HG03354 (cell line): ENCODE results near the gene PTPRD.
"Not testable (repeated sequence)": the region's sequence is repeated elsewhere in the genome, so short reads cannot be mapped to it uniquely, and the experiment has no call there.

Experiments used
- ATAC-seq: cut with Tn5 transposase; IDR thresholded peaks from one replicate; pipeline ENCODE4 v1.9.1; 2021; ENCODE audit warnings: mild to moderate bottlenecking; ENCODE audit not compliant: unreplicated experiment, poor library complexity, severe bottlenecking

PTPRD gene

GRCh38 chr9:9170439-9171134, 1442.2 kb downstream of the PTPRD start:
- no peak for ATAC-seq

DNA sequence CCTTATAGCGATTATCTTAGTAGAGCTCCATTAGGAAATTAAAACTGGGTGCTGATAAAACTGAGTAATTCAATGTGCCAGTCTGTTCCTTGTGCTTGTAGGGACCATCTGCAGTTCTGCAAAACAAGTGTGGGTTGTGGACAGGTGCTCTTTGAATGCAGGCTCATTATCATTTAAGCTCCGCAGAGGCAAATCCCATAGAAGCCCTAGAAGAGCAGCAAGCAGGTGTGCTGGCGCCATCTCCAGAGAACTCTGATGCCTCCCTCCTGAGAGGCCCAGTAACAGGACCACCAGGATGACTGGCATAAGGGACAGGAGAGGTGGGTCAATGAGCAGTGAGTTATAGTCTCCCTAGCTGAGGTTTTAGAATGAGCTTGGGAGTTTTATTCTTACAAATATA, 1470.8 kb downstream of the PTPRD start:
- no peak for ATAC-seq

- no peak for ATAC-seq
Measured at GRCh38 chr9:9133526-9133925, 1479.3 kb downstream of the PTPRD start.

- ATAC-seq, result no peak
Measured at GRCh38 chr9:9124616-9125015, 1488.2 kb downstream of the PTPRD start.

GRCh38 chr9:9122230-9122875, 1490.4 kb downstream of the PTPRD start:
- ATAC-seq, result no peak

DNA sequence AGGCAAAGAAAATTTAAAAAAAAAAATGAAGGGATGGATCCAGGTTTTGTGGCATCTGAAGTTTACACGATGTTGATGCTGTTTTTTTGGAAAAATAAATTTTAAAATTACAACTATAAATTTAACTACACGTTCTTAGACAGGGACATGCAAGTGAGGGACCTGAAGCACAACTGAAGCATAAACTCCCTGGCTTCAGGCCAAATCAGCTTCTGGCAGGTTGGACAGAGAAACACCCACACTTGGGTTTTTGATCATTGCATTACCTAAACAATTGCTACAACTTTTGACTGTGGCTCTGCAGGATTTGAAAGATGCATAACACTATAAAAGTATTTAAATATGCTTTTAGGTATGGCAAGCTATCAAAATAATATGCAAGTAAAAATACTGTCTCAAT, 1494.9 kb downstream of the PTPRD start:
- ATAC-seq, result no peak

DNA sequence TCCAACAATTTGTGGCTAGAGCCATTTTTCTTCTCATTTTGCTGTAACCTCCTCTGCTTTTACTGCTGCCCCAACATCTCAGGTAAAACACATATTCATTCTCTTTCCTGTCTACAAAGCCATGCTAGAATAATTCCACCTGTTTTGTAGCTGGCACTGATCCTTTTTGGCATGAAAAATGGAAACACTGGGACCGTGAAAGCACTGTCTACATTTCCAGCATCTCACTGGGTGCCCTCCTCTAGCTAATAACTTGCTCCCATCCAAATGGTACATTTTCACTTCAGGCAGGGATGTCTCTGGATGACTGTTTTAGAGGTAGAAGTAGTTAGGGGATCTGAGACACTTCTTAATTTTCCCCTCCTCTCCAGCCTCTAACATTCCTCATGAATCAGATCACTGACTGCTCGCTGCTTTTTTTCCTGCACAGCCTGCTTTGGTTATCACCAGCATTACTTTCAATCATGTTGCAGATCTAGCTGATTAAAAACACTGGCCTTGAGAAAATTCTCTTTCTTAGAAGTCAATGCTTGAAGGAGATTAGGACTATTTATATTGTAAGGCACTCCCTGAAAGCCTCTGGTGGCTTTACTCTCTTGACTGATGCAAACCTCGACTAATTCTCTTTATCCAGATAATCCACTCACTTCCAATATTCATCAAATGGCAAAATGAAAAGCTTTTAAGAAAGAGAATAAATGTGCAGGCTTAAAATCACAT, 1500.6 kb downstream of the PTPRD start:
- no peak for ATAC-seq

DNA sequence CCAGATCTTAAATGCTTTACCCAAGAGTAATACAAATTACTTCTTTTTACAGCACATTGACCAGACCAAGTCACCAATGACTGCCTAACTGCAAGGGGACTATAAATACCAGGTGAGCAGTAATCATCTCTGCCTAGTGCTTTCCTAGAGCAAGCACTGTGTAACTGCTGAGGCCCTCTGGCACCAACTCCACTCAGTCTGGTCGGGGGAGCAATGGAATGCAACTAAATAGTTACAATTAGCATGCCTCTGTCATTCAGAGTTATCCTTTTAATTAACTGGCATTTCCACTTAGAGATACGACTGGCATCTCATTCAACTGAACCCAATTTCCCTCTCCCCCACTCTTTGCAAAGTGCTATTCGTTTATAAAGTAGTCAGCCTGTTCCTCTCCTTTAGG, 1504.2 kb downstream of the PTPRD start:
- ATAC-seq, result no peak

DNA sequence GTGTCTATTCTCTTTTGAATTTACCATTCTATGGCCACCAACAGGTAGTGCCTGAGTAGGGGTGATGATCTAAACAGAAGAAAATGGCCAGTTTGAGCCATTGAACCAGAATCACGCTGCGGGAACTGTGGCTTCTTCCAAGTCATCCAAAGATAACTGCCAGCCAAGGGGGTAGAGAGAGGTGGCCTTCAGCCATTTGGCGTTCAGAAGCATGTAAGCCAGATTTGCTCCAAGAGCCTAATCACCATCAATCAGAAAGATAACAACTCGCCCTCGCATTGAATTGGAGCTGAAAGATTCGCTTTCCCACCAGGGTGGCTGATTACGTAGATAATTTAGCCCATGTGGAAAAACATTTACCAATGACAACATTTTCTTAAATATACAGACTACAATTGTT, 1510.5 kb downstream of the PTPRD start:
- ATAC-seq, result no peak

- no peak for ATAC-seq
Measured at GRCh38 chr9:9100070-9100469, 1512.7 kb downstream of the PTPRD start.

GRCh38 chr9:9099646-9100045, 1513.2 kb downstream of the PTPRD start:
- no peak for ATAC-seq

- not testable (repeated sequence) for ATAC-seq
Measured at GRCh38 chr9:9097254-9097653, 1515.5 kb downstream of the PTPRD start.

- ATAC-seq, result no peak
Measured at GRCh38 chr9:9091387-9091786, 1521.4 kb downstream of the PTPRD start.

- no peak for ATAC-seq
Measured at GRCh38 chr9:9079473-9079872, 1533.3 kb downstream of the PTPRD start.

DNA sequence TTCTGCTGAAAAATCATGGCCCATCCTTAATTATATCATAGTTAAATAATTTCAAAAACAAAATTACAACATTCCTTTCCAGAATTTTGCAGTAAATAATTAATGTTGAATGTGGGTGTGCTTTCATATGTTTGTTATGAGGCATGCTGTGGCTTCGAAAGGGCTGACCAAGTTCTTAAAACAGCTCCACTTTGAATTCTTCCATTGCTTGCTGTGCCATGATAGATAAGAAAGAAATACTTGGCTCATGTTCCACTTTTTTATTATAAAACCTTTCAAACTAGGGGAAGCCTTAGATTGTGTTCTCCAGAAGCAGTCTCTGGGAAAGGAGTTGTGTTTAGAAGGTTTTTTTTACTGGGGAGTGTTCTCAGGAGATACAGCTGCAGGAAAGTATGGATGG, 1534.5 kb downstream of the PTPRD start:
- no peak for ATAC-seq

GRCh38 chr9:9061627-9062026, 1551.2 kb downstream of the PTPRD start:
- no peak for ATAC-seq

DNA sequence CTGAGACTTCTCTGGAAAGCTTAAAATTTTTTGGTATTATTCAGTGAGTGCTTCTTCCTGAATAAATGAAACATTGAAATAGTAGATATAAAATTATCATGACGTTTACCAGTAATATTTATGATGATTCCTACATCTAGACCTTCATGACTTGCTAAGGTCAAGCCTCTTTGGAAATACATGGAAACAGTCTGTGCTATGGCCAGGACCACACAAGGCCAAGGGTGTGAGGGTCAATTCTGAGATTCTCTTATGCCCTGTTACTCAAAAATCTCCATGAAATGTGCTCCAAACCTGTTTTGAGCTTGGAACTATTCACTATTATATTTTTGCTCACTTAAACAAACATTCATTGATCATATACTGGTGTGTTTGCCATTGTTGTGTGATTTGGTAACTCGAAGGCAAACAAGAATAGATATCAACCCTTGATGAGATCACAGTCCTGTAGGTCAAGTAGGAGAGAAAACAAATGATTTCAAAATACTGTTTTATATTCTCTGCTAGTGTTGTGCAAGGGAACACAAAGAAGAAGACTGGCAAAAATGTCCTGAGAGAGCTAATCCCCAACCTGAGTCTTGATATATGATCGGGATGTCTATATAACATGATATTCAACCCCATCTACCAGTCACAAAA, 1558.3 kb downstream of the PTPRD start:
- ATAC-seq, result no peak

- ATAC-seq, result no peak
Measured at GRCh38 chr9:9045572-9045971, 1567.2 kb downstream of the PTPRD start.

DNA sequence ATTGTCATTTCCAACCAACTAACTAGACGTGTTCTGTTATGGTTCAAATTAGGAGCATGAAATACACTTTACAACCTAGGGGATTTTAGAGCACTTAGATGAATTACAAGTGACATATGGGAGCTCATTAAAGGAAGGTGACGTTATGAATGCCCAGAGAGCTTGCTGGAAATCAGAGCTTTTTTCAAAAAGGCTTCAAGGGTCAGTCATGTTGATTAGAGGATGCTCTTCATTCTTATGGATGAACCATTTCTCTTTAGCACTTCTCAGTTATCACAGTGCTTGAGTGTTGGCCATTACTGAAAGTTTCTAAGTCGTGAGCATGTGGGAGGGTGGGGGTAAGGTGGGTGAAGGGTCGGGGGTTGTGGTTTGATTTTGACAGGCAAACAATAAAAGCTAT, 1567.7 kb downstream of the PTPRD start:
- ATAC-seq, result no peak

DNA sequence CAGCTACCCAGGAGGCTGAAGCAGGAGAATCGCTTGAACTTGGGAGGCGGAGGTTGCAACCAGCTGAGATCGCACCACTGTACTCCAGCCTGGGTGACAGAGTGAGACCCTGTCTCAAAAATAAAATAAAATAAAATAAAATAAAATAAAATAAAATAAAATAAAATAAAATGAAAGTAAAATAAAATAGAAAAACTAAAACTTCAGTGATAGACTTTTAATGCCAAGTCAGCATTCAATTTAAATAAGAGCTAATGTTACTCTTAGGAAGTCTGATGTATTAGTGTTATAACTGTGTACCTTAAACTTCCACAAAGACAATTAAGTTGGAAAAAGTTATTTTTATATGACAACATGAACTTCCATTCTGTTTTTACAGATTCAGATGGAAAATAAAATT, 1569.0 kb downstream of the PTPRD start:
- ATAC-seq, result not testable (repeated sequence)

GRCh38 chr9:9041756-9042155, 1571.0 kb downstream of the PTPRD start:
- ATAC-seq, result no peak
